Karpas-422 (cell line): ENCODE results near the gene STOX2. TPM values are rescaled to one million over a fixed set of nuclear protein-coding genes. Genes with fewer than 3 reads are reported as not detected.
"Not testable (repeated sequence)": the region's sequence is repeated elsewhere in the genome, so short reads cannot be mapped to it uniquely, and the experiment has no call there.

Source experiments
- DNase-seq: peaks from one replicate; pipeline ENCODE4 v3.0.0-alpha.2; 2015
- H2AFZ ChIP-seq: fragments of 200-600 bp; sonication (generic); 2 replicates; pipeline ENCODE4 v1.6.1; 2014; ENCODE audit warnings: antibody characterized with exemption, low read length, mixed read lengths
- H3K27ac ChIP-seq: fragments of 200-600 bp; sonication (generic); 2 replicates; pipeline ENCODE4 v1.5.1; 2014; ENCODE audit warnings: mild to moderate bottlenecking, low read length, moderate library complexity
- H3K27me3 ChIP-seq: fragments of 200-600 bp; sonication (generic); 2 replicates; pipeline ENCODE4 v1.6.1; 2014; ENCODE audit warnings: low read length, mixed read lengths
- H3K36me3 ChIP-seq: fragments of 200-600 bp; sonication (generic); 2 replicates; pipeline ENCODE4 v1.6.1; 2014; ENCODE audit warnings: low read length, mixed read lengths; ENCODE audit not compliant: insufficient read depth
- H3K4me1 ChIP-seq: fragments of 200-600 bp; sonication (generic); 2 replicates; pipeline ENCODE4 v1.6.1; 2014; ENCODE audit warnings: mild to moderate bottlenecking, low read length, mixed read lengths
- H3K4me2 ChIP-seq: fragments of 200-600 bp; sonication (generic); 2 replicates; pipeline ENCODE4 v1.6.1; 2014; ENCODE audit warnings: low read length, low read depth, mild to moderate bottlenecking; ENCODE audit not compliant: poor library complexity, severe bottlenecking
- H3K4me3 ChIP-seq: fragments of 200-600 bp; sonication (generic); 2 replicates; pipeline ENCODE4 v1.5.1; 2014; ENCODE audit warnings: mild to moderate bottlenecking, antibody characterized with exemption, low read length, mixed read lengths
- H3K79me2 ChIP-seq: fragments of 200-600 bp; sonication (generic); 2 replicates; pipeline ENCODE4 v1.6.1; 2014; ENCODE audit warnings: mild to moderate bottlenecking, low read length, mixed read lengths
- H3K9ac ChIP-seq: fragments of 200-600 bp; sonication (generic); 2 replicates; pipeline ENCODE4 v1.6.0; 2014; ENCODE audit warnings: low read length
- H3K9me2 ChIP-seq: fragments of 200-600 bp; sonication (generic), shearing (Covaris generic); replicated peaks from 2 replicates; pipeline ENCODE4 v1.6.0; 2014; ENCODE audit warnings: mild to moderate bottlenecking, low read length, moderate library complexity; ENCODE audit not compliant: insufficient read depth
- H3K9me3 ChIP-seq: fragments of 300-700, 200-600 bp; sonication (generic); 2 replicates; pipeline ENCODE4 v1.6.1; 2014; ENCODE audit warnings: low read length, mixed read lengths
- H4K20me1 ChIP-seq: fragments of 200-600 bp; sonication (generic); 2 replicates; pipeline ENCODE4 v1.6.1; 2014; ENCODE audit warnings: mild to moderate bottlenecking, antibody characterized with exemption, low read length, low read depth; ENCODE audit not compliant: insufficient read depth
- total RNA-seq: library from RNA; depleted of rRNA; stranded (reverse); fragments of >200 nt; shearing (Covaris generic); gene quantifications from 2 replicates; pipeline ENCODE4 v1.2.3, GENCODE V29; 2014; ENCODE audit warnings: low replicate concordance

STOX2 gene
- total RNA-seq, 1 experiment from 2014 or later, result not detected

DNA sequence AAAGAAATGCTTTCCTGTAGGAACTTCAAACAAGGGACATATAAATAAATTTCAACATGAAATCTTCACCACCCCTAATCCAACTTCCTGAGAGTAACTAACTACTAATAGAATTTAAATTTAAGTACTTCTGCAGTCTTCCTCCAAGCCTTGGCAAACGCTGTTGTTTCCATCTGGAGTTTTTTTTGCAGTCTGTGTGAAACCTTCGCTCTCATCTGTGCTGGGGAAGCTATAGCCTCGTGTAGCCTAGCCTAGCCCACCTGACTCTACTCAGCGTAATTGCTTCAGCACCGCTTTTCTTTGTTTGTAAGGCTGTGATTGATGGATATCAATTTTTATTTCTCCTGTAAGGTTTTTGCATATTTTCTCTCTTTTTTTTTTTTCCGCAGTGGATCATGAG is 30.9 kb downstream of the STOX2 start:
- no peak overlapping the region for H3K4me3 ChIP-seq
- no peak overlapping the region for H3K27ac ChIP-seq
- no peaks in the 10 kb centered on the region for H3K36me3 ChIP-seq
- H4K20me1 ChIP-seq, result no peaks in the 10 kb centered on the region
- DNase-seq, result no peak
- no peak overlapping the region for H3K4me2 ChIP-seq
- no peak overlapping the region for H2AFZ ChIP-seq
- H3K9ac ChIP-seq, result no peak overlapping the region
- H3K79me2 ChIP-seq, result no peaks in the 10 kb centered on the region
- no peaks in the 10 kb centered on the region for H3K9me3 ChIP-seq
- H3K4me1 ChIP-seq, result no peaks in the 10 kb centered on the region
- H3K27me3 ChIP-seq, result no peaks in the 10 kb centered on the region
- no peaks in the 10 kb centered on the region for H3K9me2 ChIP-seq

DNA sequence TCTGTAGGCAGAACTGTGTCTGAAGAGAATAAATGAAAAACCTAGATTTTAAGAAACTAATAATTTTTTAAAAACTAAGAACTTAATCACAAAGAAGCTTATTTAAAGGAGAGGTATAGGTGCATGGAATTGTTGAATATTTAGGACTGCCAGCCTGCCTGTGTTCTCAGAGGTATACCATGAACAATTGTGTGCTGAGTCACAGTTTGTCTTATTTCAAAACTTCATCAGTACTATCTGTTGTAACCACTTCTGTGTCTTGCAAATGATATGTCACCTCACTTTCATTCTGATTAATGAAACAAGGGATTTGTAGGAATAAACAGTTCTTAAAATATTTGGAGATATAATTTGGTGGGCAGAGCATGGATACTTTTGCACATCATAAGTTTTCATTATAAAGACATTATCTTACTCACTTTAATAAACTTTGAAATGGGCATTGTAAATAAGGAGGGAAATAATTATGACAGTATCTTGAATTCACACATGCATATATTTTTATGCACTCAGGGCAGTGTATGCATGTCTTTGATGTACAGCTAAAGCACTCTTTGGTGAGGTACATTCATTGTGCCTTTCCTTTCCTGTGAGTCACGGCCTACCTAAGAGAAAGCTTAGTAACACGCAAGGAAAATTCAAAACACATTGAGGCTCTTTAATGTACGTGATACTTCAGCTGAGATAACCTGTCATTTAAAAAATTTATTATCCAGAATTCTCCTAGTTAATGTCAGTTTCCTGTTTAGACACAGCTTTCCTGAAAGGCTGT is 31.7 kb downstream of the STOX2 start:
- H3K27ac ChIP-seq, result no peak overlapping the region
- H3K79me2 ChIP-seq, result no peaks in the 10 kb centered on the region
- no peaks in the 10 kb centered on the region for H3K9me3 ChIP-seq
- H3K4me3 ChIP-seq, result no peak overlapping the region
- H3K9me2 ChIP-seq, result no peaks in the 10 kb centered on the region
- no peaks in the 10 kb centered on the region for H3K36me3 ChIP-seq
- no peak overlapping the region for H2AFZ ChIP-seq
- H4K20me1 ChIP-seq, result no peaks in the 10 kb centered on the region
- no peak overlapping the region for H3K9ac ChIP-seq
- no peak overlapping the region for H3K4me2 ChIP-seq
- no peaks in the 10 kb centered on the region for H3K27me3 ChIP-seq
- no peak for DNase-seq
- H3K4me1 ChIP-seq, result no peaks in the 10 kb centered on the region

DNA sequence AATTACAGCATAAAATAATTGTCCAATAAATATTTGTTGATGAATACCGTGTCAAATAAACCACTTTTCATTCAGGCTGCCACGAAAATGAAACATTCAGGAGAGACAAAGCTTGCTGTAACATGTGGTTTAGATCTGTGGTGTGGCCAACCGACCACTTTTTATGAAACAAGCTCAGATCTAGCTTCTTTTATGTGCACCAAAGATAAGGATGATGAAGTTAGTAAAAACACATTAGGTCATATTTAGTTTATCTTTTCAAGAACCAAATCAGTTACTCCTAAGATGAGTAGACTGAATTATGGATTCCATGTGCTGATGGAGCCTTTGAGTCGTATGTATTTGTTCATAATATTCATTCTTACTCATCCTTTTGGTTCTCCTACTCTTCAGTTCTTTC is 35.8 kb downstream of the STOX2 start:
- no peak for DNase-seq
- Histone ChIP-seq H4K20me1 (no peaks in the 10 kb centered on the region), H3K9me3 (no peaks in the 10 kb centered on the region), H3K4me3 (no peak overlapping the region), H2AFZ (no peak overlapping the region), H3K79me2 (no peaks in the 10 kb centered on the region), H3K9me2 (no peaks in the 10 kb centered on the region), H3K4me2 (no peak overlapping the region), H3K9ac (no peak overlapping the region), H3K4me1 (no peaks in the 10 kb centered on the region), H3K27me3 (no peaks in the 10 kb centered on the region), H3K27ac (no peak overlapping the region), H3K36me3 (no peaks in the 10 kb centered on the region)

DNA sequence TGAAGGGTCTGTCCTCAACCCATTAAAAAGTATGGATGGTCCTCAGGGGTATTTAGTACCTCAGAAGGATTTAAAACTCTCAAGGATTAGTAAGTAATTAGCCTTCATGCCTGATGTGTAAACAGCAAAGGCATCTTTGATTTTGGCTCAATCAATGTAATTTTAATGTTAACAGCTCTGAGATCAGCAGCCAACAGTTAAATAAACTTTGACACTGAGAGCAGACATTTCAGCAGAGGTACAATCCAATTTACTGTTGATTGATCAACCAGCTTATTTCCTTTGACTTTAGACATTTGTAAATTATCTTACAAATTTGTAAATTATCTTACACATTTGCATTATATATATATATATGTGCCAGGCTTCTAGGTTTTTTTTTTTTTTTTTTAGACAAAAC is 36.9 kb downstream of the STOX2 start:
- Histone ChIP-seq H3K4me1 (no peaks in the 10 kb centered on the region), H3K4me3 (no peak overlapping the region), H2AFZ (no peak overlapping the region), H3K79me2 (no peaks in the 10 kb centered on the region), H4K20me1 (no peaks in the 10 kb centered on the region), H3K9me3 (no peaks in the 10 kb centered on the region), H3K4me2 (no peak overlapping the region), H3K9me2 (no peaks in the 10 kb centered on the region), H3K36me3 (no peaks in the 10 kb centered on the region), H3K27me3 (no peaks in the 10 kb centered on the region), H3K27ac (no peak overlapping the region), H3K9ac (no peak overlapping the region)
- DNase-seq, result no peak

DNA sequence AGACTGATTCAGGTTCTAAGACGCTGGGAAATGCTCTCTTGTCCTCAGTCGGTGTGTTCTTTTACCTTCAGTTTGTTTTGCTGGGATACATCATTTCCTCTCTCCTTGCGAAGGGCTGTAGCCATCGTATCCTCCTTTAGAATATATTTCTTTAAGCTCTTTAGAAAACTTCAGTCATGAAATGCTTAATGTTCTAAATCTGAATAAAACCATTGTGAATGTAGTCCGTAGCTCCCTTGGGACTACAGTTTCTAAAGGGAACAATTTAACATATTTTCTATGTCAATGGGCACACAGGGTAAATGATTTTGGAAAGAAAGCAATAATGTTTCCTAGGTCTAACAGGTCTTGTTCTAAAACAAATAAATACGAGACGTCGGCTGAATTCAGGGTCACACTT is 40.6 kb downstream of the STOX2 start:
- Histone ChIP-seq H3K4me3 (no peak overlapping the region), H3K9me2 (no peaks in the 10 kb centered on the region), H3K4me2 (no peak overlapping the region), H3K9ac (no peak overlapping the region), H3K27ac (no peak overlapping the region), H3K4me1 (no peaks in the 10 kb centered on the region), H3K9me3 (no peaks in the 10 kb centered on the region), H2AFZ (no peak overlapping the region), H4K20me1 (no peaks in the 10 kb centered on the region), H3K27me3 (no peaks in the 10 kb centered on the region), H3K36me3 (no peaks in the 10 kb centered on the region), H3K79me2 (no peaks in the 10 kb centered on the region)
- DNase-seq, result no peak

DNA sequence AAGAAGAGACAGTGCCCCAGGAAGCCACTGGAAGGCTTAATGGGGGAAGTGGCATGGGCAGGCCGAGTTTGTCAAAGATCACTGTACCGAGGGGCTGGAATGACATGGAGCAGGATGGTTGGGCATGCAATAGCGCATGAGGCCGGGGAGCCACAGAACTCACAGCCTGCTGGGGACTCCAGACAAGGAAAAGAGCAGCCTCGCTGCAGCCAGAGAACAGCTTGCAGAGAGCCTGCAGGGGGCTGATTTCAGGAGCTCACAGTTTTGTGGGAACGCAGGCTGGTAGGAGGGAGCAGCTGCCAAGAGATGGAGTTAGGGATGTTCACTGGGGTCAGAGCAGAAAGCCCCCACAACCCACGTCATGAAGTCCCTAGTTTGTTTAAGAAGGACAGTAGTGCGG is 45.4 kb downstream of the STOX2 start:
- no peak overlapping the region for H3K9ac ChIP-seq
- no peaks in the 10 kb centered on the region for H3K79me2 ChIP-seq
- H3K4me3 ChIP-seq, result no peak overlapping the region
- no peaks in the 10 kb centered on the region for H3K27me3 ChIP-seq
- H3K4me1 ChIP-seq, result no peaks in the 10 kb centered on the region
- H2AFZ ChIP-seq, result no peak overlapping the region
- H3K27ac ChIP-seq, result no peak overlapping the region
- H4K20me1 ChIP-seq, result no peaks in the 10 kb centered on the region
- H3K9me2 ChIP-seq, result no peaks in the 10 kb centered on the region
- no peaks in the 10 kb centered on the region for H3K9me3 ChIP-seq
- no peaks in the 10 kb centered on the region for H3K36me3 ChIP-seq
- no peak overlapping the region for H3K4me2 ChIP-seq
- DNase-seq, result no peak

DNA sequence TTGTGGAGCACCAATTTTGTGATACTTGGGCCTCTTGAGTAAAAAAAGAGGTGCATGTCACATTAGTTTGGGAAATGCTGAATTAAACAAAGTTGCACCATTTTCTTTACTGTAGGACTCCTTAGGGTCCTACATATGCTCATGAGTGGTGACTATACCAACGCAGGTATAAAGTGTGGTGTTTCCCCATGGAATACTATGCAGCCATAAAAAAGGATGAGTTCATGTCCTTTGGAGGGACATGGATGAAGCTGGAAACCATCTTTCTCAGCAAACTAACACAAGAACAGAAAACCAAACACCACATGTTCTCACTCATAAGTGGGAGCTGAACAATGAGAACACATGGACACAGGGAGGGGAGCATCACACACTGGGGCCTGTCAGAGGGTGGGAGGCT is 47.5 kb downstream of the STOX2 start:
- not testable (repeated sequence) for H2AFZ ChIP-seq, H3K79me2 ChIP-seq, H3K9ac ChIP-seq, H4K20me1 ChIP-seq, H3K36me3 ChIP-seq, H3K9me2 ChIP-seq, H3K9me3 ChIP-seq, H3K27me3 ChIP-seq, H3K4me3 ChIP-seq, H3K4me1 ChIP-seq, H3K27ac ChIP-seq, H3K4me2 ChIP-seq, DNase-seq

DNA sequence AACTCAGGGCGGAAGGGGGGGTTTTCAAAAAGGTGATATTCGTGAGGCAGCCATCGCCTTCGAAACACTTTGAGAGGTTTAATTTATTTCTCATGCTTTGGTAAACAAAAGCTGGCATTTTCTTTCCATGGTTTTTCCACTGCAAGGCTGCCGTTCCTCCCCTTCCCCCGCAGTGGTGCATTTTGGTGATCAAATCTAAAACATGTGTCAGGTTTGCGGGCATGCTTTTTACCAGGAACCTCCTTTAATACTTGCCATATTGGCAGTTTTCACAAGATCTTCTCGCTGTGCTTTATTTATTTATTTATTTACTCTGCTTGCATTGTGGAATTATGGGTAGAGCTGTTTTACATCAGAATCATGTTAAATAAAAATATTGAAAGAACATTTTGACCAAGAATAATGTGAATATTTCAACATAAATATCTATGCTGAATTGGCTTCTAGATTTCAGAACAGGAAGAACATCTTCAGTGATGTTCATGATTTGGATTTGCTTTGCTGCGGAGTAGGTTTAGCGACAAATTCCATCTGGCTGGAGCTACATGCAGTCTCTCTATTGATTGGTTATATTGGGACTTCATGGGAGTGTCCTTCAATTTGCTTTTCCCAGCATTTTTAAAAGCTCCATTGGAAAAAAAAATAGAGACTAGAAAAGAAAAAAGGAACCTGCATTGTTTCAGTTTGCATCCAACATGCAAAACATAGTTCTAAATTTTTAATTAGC is 54.4 kb downstream of the STOX2 start:
- Histone ChIP-seq H3K27ac (no peak overlapping the region), H4K20me1 (no peaks in the 10 kb centered on the region), H3K9me3 (no peaks in the 10 kb centered on the region), H3K4me1 (no peaks in the 10 kb centered on the region), H2AFZ (no peak overlapping the region), H3K27me3 (no peaks in the 10 kb centered on the region), H3K9ac (no peak overlapping the region), H3K79me2 (no peaks in the 10 kb centered on the region), H3K36me3 (no peaks in the 10 kb centered on the region), H3K9me2 (no peaks in the 10 kb centered on the region), H3K4me2 (no peak overlapping the region), H3K4me3 (no peak overlapping the region)
- DNase-seq, result no peak
